ENCODE measurements around the gene AMIGO3.
"Not testable (repeated sequence)": the region's sequence is repeated elsewhere in the genome, so short reads cannot be mapped to it uniquely, and the experiment has no call there.

The AMIGO3 gene

DNA sequence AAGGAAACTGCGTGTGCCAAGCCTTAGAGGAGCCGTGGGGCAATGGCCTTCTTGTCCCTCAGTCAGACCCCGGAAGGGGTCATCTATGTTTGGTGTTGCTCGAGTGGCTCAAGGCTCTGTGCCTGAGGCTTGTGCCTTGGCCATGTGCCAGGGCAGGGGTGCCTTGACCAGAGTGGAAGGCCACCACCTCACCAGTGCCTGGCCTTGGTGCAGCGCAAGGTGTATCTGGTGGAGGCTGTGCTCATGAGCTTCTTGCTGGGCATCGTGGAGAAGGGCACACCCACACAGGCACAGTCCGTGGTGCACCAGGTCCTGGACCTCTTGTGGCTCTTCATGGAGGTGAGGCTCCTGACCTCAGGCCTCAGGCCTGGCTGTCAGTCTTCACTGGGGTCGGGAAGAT lies 19.5 kb downstream of the AMIGO3 start:
- no peak overlapping the region for H3K4me3 ChIP-seq (replicated peaks in 1 of 2; ENCODE audit: low read depth in 2 of 2, low read length in 2 of 2)
- DNase-seq (ENCODE audit: low read depth in 2 of 2), result no peak
- TF ChIP-seq, protein P1, sequence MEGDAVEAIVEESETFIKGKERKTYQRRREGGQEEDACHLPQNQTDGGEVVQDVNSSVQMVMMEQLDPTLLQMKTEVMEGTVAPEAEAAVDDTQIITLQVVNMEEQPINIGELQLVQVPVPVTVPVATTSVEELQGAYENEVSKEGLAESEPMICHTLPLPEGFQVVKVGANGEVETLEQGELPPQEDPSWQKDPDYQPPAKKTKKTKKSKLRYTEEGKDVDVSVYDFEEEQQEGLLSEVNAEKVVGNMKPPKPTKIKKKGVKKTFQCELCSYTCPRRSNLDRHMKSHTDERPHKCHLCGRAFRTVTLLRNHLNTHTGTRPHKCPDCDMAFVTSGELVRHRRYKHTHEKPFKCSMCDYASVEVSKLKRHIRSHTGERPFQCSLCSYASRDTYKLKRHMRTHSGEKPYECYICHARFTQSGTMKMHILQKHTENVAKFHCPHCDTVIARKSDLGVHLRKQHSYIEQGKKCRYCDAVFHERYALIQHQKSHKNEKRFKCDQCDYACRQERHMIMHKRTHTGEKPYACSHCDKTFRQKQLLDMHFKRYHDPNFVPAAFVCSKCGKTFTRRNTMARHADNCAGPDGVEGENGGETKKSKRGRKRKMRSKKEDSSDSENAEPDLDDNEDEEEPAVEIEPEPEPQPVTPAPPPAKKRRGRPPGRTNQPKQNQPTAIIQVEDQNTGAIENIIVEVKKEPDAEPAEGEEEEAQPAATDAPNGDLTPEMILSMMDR (IDR thresholded peaks at IDR 0.05; ENCODE audit: low read depth, low read length), result no peak

DNA sequence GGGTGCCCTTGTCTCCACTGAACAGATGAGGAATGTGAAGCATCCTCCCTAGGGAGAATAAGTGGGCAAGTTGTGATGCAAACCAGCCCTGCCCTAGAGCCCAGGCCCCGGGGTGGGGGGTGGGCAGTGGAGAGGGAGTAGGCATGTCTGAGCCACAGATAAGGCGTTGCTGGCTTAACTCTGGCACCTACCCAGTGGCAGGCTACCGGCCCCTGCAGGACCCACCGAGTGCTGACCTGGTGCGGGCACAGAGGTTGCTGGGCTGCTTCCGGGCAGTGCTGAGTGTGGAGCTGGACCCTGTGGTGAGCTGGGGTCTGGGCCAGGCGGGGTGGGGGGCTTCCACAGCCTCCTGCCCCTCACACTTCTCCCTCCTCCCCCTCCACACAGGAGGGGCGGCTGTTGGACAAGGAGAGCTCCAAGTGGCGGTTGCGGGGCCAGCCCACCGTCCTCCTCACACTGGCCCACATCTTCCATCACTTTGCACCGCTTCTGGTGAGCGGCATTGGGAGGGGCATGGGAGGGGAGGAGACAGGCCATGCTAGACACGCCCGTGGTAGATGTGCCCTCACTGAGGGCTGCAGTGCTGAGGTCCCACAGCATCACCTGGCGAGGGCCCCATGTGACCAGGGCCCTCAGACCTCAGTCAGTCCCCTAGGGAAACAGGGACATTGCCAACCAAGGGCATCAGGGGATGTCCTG lies 20.1 kb downstream of the AMIGO3 start:
- peak in 1 of 2 donors; percentile 56 for DNase-seq (ENCODE audit: low read depth in 2 of 2)
- H3K4me3 ChIP-seq (replicated peaks in 1 of 2; ENCODE audit: low read depth in 2 of 2, low read length in 2 of 2), result no peak overlapping the region
- TF ChIP-seq, protein P1 (IDR thresholded peaks at IDR 0.05; ENCODE audit: low read depth, low read length), result no peak

- DNase-seq (ENCODE audit: low read depth in 2 of 2); H3K4me3 ChIP-seq (replicated peaks in 1 of 2; ENCODE audit: low read depth in 2 of 2, low read length in 2 of 2): not testable (repeated sequence)
Measured at GRCh38 chr3:49695350-49696015, 24.0 kb downstream of the AMIGO3 start.

DNA sequence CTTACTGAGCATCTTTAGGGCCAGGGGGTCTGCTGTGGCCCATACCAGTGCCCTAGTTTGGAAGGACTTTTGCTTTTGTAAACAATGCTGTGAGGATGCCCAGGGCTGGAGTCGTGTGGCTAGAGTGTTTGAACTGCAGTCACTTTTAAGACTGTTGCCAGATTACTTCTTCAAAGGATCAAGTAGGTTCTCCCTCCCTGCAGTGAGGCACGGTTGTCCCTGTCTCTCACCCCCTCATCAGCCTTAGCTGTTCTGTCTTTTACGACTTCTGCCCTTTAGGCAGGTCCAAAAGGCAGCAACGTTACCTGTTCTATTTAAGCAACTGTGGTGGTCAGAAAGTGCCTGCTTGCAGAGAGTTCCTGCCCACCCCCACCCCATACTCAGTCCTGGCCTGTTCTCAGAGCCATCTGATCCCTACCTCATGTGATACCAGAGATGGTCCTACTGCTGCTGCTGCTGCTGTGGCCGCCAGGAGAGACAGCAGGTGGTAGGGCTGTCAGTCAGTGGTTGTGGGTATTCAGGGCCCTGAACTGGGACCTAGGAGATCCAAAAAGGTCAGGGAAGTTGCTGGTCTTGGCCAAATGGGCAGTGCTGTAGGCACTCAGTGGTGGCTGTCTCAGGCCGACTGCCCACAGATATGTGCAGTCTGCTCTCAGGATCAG lies 24.9 kb downstream of the AMIGO3 start:
- not testable (repeated sequence) for DNase-seq (ENCODE audit: low read depth in 2 of 2); H3K4me3 ChIP-seq (replicated peaks in 1 of 2; ENCODE audit: low read depth in 2 of 2, low read length in 2 of 2)

DNA sequence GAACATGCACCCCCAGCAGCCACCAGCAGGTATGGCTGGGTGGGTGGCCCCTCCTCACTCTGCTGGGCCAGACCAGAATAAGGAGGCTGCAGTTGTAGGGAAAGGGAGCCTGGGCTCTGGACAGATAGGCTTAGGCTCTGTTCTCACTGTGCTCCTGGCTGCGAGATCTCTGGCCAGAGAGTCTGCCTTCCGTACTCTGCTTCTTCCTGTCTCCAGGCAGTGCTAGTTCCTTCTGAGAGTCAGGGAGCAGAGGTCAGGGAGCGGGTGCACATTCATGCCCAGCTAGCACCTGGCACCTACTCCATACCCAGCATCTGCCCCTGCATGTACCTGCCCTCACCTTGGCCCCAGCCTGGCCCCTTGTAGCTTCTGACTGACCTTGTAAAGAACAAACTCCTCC lies 28.0 kb downstream of the AMIGO3 start:
- not testable (repeated sequence) for H3K4me3 ChIP-seq (replicated peaks in 1 of 2; ENCODE audit: low read depth in 2 of 2, low read length in 2 of 2); DNase-seq (ENCODE audit: low read depth in 2 of 2)

DNA sequence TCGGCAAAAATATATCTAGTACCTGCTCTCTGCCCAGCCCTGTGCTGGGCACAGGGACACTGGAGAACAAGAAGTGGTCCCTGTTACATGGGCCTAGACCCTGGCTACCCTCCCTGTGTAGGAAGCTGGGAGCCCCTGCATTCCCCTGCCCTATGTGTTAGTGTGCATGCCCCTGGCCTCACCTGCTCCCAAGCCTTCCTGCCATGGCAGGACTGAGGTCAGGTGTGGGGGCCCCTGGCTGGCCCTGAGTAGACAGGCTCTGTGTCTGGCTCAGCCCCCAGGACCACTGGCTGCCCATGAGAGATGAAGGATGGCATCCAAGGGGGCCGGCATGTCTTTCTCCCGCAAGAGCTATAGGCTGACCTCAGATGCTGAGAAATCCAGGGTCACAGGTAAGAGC lies 28.6 kb downstream of the AMIGO3 start:
- DNase-seq (ENCODE audit: low read depth in 2 of 2); H3K4me3 ChIP-seq (replicated peaks in 1 of 2; ENCODE audit: low read depth in 2 of 2, low read length in 2 of 2): not testable (repeated sequence)

DNA sequence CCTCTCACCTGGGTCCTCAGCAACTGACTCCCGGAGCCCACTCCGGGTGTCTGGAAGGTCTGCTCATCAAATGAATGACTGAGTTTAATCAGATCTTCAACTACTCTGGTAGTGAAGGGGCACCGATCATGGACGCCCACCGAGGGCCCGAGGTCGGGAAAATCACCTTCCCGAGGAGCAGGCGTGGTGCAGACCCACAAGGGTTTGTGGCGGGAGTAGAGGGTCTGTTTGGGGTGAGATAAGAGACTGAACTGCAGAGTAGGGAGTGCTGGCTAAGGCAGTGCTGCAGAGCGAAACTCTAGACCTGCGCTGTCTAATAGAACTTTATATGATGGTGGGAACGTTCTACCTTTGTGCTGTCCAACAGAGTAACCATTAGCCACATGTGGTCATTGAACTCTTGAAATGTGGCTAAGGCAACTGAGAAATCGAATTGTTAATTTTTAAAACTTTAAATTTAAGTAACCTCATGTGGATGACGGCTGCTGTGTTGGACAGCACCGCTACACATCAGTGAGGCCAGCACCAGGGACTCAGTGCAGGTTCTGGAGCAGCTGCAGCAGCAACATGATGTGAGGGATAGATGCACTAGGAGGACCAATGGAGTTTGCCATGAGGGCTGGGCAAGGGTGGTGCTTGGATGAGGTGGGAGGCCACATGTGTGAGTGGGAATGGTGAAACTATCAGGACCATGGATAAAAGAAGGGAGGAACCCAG lies 29.4 kb downstream of the AMIGO3 start:
- H3K4me3 ChIP-seq (replicated peaks in 1 of 2; ENCODE audit: low read depth in 2 of 2, low read length in 2 of 2), result peak overlapping the region; percentile 74 to 98
- DNase-seq (ENCODE audit: low read depth in 2 of 2), result not testable (repeated sequence)

GRCh38 chr3:49689046-49689907 lies 30.2 kb downstream of the AMIGO3 start, which contains the start of the genes MST1 and RNF123:
Gene MST1, minus strand, starts transcription at chr3:49689474. Its CDS starts 783 bp downstream, at chr3:49688691.
Gene RNF123, plus strand, starts transcription at chr3:49689557. Its CDS starts 1,609 bp downstream, at chr3:49691166.
- H3K4me3 ChIP-seq (replicated peaks in 1 of 2; ENCODE audit: low read depth in 2 of 2, low read length in 2 of 2), result peak within 1 kb of the TSS; percentile 74 to 98
- TF ChIP-seq, protein P1 (IDR thresholded peaks at IDR 0.05; ENCODE audit: low read depth, low read length), result peak; percentile 34
- DNase-seq (ENCODE audit: low read depth in 2 of 2), result peak; percentile 91 to 93

GRCh38 chr3:49688338-49689045 lies 31.0 kb downstream of the AMIGO3 start:
- H3K4me3 ChIP-seq (replicated peaks in 1 of 2; ENCODE audit: low read depth in 2 of 2, low read length in 2 of 2), result peak overlapping the region; percentile 74 to 98
- DNase-seq (ENCODE audit: low read depth in 2 of 2), result not testable (repeated sequence)

GRCh38 chr3:49687424-49687795 lies 32.1 kb downstream of the AMIGO3 start:
- not testable (repeated sequence) for DNase-seq (ENCODE audit: low read depth in 2 of 2); H3K4me3 ChIP-seq (replicated peaks in 1 of 2; ENCODE audit: low read depth in 2 of 2, low read length in 2 of 2)

DNA sequence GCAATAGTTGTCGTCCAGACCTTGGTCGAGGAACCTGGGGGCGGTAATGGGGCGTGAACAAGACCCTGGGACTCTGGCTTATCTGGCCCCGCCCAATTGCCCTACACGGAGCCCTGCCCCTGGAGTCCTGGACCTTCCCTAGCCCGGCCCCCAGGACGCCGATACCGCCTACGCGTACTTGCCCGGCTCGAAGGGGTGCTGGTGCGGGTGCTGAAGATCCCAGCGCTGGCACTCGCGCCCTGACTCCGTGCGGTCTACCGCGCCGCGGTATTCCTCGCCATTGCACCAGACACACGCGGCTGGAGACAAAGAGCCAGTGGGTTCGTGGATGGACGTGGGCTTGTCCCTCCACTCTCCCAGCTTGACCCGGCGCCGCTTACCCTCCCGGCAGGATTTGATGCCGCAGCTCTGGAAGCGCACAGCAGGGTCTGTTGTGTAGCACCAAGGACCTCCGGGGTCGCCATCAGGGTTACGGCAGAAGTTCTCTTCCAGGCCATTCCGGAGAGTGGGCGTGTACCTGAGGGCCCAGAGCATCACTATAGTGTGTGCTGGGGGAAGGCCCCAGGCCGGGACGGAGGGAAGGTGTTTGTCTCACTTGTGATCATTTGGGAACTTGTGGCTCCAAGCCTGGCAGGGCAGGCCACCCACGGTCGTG lies 32.6 kb downstream of the AMIGO3 start:
- peak; percentile 39 to 70 for DNase-seq (ENCODE audit: low read depth in 2 of 2)
- H3K4me3 ChIP-seq (replicated peaks in 1 of 2; ENCODE audit: low read depth in 2 of 2, low read length in 2 of 2), result peak overlapping the region; percentile 11 to 34

DNA sequence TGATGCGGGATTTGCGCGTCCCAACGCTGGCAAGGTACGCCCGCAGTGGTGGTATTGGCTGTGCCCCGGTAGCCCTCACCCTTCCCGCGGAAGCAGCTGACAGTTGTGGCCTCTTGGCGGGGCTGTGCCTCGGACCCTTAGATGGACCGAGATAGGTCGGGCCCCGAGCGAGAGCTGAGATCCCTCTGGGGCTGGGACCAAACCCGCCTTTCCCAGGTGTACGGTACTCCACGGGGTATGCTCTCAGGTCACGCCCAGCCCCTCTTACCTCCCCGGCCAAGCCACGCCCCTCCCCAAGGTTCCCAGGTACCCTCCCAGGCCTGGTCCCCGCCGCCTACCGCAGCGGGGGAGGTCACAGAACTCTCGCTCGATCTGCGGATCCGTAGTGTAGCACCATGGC lies 33.1 kb downstream of the AMIGO3 start:
- H3K4me3 ChIP-seq (replicated peaks in 1 of 2; ENCODE audit: low read depth in 2 of 2, low read length in 2 of 2), result peak overlapping the region; percentile 11 to 34
- DNase-seq (ENCODE audit: low read depth in 2 of 2), result not testable (repeated sequence)
